Mucosa of descending colon (tissue), 3 donors: Measurements from ENCODE around the gene SEC61A1. TPM values are rescaled to one million over a fixed set of nuclear protein-coding genes. Genes with fewer than 3 reads are reported as not detected.

Source experiments
- ATAC-seq: fragments of 200-7000 bp; cut with Tn5 transposase; one replicate; pipeline ENCODE4 v1.9.1; 2020; ENCODE audit warnings: mild to moderate bottlenecking, moderate library complexity
- DNase-seq, 3 donors: peaks; one replicate each; pipeline ENCODE4 v3.0.0-alpha.2; 2020
- H3K36me3 ChIP-seq: fragments of 200-600 bp; one replicate; pipeline ENCODE4 v1.8.0; 2021; ENCODE audit warnings: low read depth, mild to moderate bottlenecking
- H3K4me1 ChIP-seq: fragments of 200-600 bp; one replicate; pipeline ENCODE4 v1.8.0; 2021; ENCODE audit warnings: low read depth, mild to moderate bottlenecking
- H3K4me3 ChIP-seq: fragments of 200-600 bp; one replicate; pipeline ENCODE4 v1.8.0; 2021; ENCODE audit warnings: mild to moderate bottlenecking
- H3K9me3 ChIP-seq: fragments of 200-600 bp; one replicate; pipeline ENCODE4 v1.8.0; 2021; ENCODE audit warnings: mild to moderate bottlenecking
- CTCF ChIP-seq: fragments of 200-600 bp; IDR thresholded peaks from one replicate; pipeline ENCODE4 v1.8.0; 2022; ENCODE audit warnings: antibody characterized with exemption, mild to moderate bottlenecking
- intact Hi-C, 2 donors: fragments of 100-400 bp; cut with DNase I in 1 of 2; cut with micrococcal nuclease in 1 of 2; formaldehyde crosslinking; loops; one replicate each; pipeline versions ENCODE4 v1.11.0 to v1.11.1; 2022; cut with DNase I, micrococcal nuclease
- total RNA-seq, 3 donors: library from RNA; stranded (reverse); fragmentation: NEBNext Ultra II Directional in 2 of 3; extraction: Animal tissue kit (Norgen Biotek cat#: 25700) in 2 of 3; gene quantifications; one replicate each; pipeline versions ENCODE4 v1.2.1 to v1.2.4, GENCODE V29; 2021 to 2023
- donor health status: DM: no; HTN: no; CAD: no; lungs with moderate emphysema.
- donor health status: DM: no; HTN: no; CAD: no.
- donor health status: DM: no; HTN: yes; CAD: no.

SEC61A1 gene
- total RNA-seq, 3 donors from 2014 or later: 111 to 159 (median 116) TPM

GRCh38 chr3:128021768-128022372 is 30.4 kb upstream of the SEC61A1 start:
- H3K36me3 ChIP-seq: no peaks in the 10 kb centered on the region
- ATAC-seq (no peak), DNase-seq (no peak)
- H3K4me1 ChIP-seq: no peaks in the 10 kb centered on the region
- H3K9me3 ChIP-seq: no peaks in the 10 kb centered on the region
- no peak overlapping the region for H3K4me3 ChIP-seq
- intact Hi-C loops: no loop called here
- TF ChIP-seq CTCF: no peak

- Histone ChIP-seq H3K4me1 (no peaks in the 10 kb centered on the region), H3K36me3 (no peaks in the 10 kb centered on the region), H3K9me3 (no peaks in the 10 kb centered on the region), H3K4me3 (no peak overlapping the region)
- TF ChIP-seq CTCF: no peak
- no peak for DNase-seq
- no peak for ATAC-seq
- intact Hi-C loops: no loop called here
Observed at GRCh38 chr3:128033102-128033501, 19.1 kb upstream of the SEC61A1 start.

- no peak overlapping the region for H3K4me3 ChIP-seq
- intact Hi-C loops: no loop called here
- no peaks in the 10 kb centered on the region for H3K9me3 ChIP-seq
- TF ChIP-seq CTCF: no peak
- ATAC-seq (no peak), DNase-seq (no peak)
- H3K4me1 ChIP-seq: no peaks in the 10 kb centered on the region
- H3K36me3 ChIP-seq: no peaks in the 10 kb centered on the region
Observed at GRCh38 chr3:128036119-128036518, 16.1 kb upstream of the SEC61A1 start.

GRCh38 chr3:128040041-128040440 is 12.2 kb upstream of the SEC61A1 start:
- no peak overlapping the region for H3K4me3 ChIP-seq
- H3K36me3 ChIP-seq: no peaks in the 10 kb centered on the region
- intact Hi-C loops: no loop called here
- ATAC-seq (no peak), DNase-seq (no peak)
- H3K4me1 ChIP-seq: no peaks in the 10 kb centered on the region
- no peaks in the 10 kb centered on the region for H3K9me3 ChIP-seq
- no peak for TF ChIP-seq CTCF

GRCh38 chr3:128040660-128041059 is 11.6 kb upstream of the SEC61A1 start:
- TF ChIP-seq CTCF: no peak
- no peak for ATAC-seq

GRCh38 chr3:128041344-128041743 is 10.9 kb upstream of the SEC61A1 start:
- Histone ChIP-seq H3K4me1 (no peaks in the 10 kb centered on the region), H3K4me3 (no peak overlapping the region), H3K36me3 (no peaks in the 10 kb centered on the region), H3K9me3 (no peaks in the 10 kb centered on the region)
- no peak for ATAC-seq
- intact Hi-C loops: no loop called here
- TF ChIP-seq CTCF: no peak
- DNase-seq: no peak

More at GRCh38 chr3:128040660-128041059, 11.6 kb upstream of the SEC61A1 start:
- Histone ChIP-seq H3K9me3 (no peaks in the 10 kb centered on the region), H3K4me3 (no peak overlapping the region), H3K36me3 (no peaks in the 10 kb centered on the region), H3K4me1 (no peaks in the 10 kb centered on the region)
- intact Hi-C loops: no loop called here
- no peak for DNase-seq
